ENCODE results near the gene DNASE1L1.

Gene DNASE1L1

GRCh38 chrX:154431341-154431740, 22.3 kb upstream of the DNASE1L1 start:
- in situ Hi-C loops (cut with MboI; ENCODE audit: low sequenced_read_pairs, unreplicated experiment): no loop called here
- DNase-seq (ENCODE audit: low spot score): no peak
- TF ChIP-seq CTCF (IDR thresholded peaks at IDR 0.05; ENCODE audit: borderline replicate concordance, control extremely low read depth, extremely low read depth, insufficient read depth, missing control alignments): no peak

GRCh38 chrX:154430916-154431315, 21.9 kb upstream of the DNASE1L1 start:
- in situ Hi-C loops (cut with MboI; ENCODE audit: low sequenced_read_pairs, unreplicated experiment): no loop called here
- TF ChIP-seq CTCF (IDR thresholded peaks at IDR 0.05; ENCODE audit: borderline replicate concordance, control extremely low read depth, extremely low read depth, insufficient read depth, missing control alignments): no peak
- DNase-seq (ENCODE audit: low spot score): no peak

DNA sequence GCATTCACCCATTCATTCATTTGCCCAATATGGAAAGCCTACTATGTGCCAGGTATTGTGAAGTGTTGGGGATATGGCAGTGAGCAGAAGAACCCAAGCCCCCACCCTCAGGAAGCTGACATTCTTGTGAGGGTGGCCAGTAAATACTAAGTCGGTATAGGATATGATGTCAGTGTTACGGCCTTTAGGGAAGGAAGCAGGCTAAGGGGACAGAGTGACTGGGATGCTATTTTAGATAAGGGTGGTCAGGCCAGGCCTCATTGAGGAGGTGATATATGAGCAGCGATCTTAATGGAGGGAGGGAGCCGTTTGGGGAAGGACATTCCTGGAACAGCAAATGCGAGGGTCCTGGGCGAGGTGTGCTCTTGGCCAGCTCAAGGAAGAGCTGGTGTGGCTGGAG, 21.4 kb upstream of the DNASE1L1 start:
- no peak for DNase-seq (ENCODE audit: low spot score)
- TF ChIP-seq CTCF (IDR thresholded peaks at IDR 0.05; ENCODE audit: borderline replicate concordance, control extremely low read depth, extremely low read depth, insufficient read depth, missing control alignments): no peak
- in situ Hi-C loops (cut with MboI; ENCODE audit: low sequenced_read_pairs, unreplicated experiment): no loop called here

GRCh38 chrX:154429711-154430110, 20.7 kb upstream of the DNASE1L1 start:
- no peak for DNase-seq (ENCODE audit: low spot score)
- in situ Hi-C loops (cut with MboI; ENCODE audit: low sequenced_read_pairs, unreplicated experiment): no loop called here
- no peak for TF ChIP-seq CTCF (IDR thresholded peaks at IDR 0.05; ENCODE audit: borderline replicate concordance, control extremely low read depth, extremely low read depth, insufficient read depth, missing control alignments)

DNA sequence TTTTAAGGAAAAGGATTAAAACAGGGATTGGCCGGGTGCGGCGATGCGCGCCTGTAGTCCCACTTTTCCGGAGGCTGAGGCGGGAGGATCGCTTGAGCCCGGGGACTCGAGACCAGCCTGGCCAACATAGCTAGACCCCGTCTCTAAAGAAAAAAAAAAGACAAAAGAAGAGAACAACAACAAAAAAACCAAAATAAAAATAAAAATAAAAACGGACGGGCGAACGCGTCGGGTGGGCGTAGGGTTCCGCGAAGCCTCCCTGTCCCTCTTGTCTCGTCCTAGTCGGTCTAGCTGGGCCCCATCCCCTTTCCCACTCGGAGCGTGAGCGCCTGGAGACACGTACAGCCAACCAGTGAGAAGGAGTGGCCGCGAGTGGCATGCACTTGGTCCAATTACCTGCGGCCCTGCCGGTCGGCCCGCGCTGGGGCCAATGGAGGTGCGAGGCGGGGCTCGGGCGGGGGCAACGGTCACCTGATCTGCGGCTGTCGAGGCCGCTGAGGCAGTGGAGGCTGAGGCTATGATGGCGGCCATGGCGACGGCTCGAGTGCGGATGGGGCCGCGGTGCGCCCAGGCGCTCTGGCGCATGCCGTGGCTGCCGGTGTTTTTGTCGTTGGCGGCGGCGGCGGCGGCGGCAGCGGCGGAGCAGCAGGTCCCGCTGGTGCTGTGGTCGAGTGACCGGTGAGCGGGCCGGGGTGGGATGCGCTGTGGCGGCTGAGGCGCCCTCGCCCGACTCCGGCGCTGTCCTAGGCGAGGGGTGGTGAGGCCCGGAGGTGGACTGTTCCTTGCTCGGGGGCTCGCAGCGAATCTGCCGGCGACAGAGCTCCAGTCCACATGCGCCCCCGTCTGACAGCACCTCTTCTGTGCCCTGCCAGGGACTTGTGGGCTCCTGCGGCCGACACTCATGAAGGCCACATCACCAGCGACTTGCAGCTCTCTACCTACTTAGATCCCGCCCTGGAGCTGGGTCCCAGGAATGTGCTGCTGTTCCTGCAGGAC, 19.4 kb upstream of the DNASE1L1 start, which contains the start of gene ATP6AP1:
TSS of gene ATP6AP1 (plus strand) at position 502 of the 996 bp plus-strand sequence. CDS start at position 518, 16 bp downstream.
- no peak for TF ChIP-seq CTCF (IDR thresholded peaks at IDR 0.05; ENCODE audit: borderline replicate concordance, control extremely low read depth, extremely low read depth, insufficient read depth, missing control alignments)
- peak; percentile 90 for DNase-seq (ENCODE audit: low spot score)
- in situ Hi-C loops (cut with MboI; ENCODE audit: low sequenced_read_pairs, unreplicated experiment): no loop called here

DNA sequence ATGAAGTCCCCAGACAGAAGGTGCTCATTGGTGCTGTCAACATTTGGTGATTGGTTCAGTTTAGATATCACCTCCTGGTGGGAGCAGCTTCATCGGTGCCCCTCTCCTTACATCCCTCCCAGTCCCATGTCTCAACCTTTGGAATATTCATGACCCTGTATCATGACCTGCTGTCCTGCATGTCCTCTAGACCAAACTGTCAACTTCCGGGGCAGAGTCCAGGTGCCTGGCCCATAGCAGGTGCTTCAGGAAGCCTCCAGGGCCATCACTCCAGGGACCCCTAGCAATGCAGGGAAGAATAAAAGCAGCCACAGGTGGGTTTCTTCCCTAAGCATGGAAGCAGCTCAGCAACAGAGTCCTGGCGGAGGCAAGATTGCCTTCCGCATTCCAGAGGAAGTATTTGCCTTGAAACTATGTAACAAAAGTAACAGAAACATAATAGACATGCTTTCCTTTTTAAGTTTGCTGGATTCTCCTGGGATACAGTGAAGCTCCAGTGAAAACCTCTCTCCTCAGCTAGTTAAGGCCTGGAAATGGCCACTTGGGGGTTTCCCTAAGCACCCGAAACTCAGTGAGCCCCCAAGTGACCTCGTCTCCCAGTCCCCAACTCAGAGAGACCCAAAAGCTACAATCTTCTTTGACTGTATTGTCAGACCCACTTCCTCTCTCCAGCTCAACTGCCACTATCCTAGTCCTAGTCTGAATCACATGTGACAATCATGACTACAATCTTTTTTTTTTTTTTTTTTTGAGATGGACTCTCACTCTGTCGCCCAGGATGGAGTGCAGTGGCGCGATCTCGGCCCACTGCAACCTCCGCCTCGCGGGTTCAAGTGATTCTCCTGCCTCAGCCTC, 18.1 kb upstream of the DNASE1L1 start:
- no peak for DNase-seq (ENCODE audit: low spot score)
- in situ Hi-C loops (cut with MboI; ENCODE audit: low sequenced_read_pairs, unreplicated experiment): no loop called here
- TF ChIP-seq CTCF (IDR thresholded peaks at IDR 0.05; ENCODE audit: borderline replicate concordance, control extremely low read depth, extremely low read depth, insufficient read depth, missing control alignments): no peak
